Measurements from ENCODE around the gene PRR9. TPM values are rescaled to one million over a fixed set of nuclear protein-coding genes. Genes with fewer than 3 reads are reported as not detected.

PRR9 gene
- total and polyA plus RNA-seq, 2 of the 8 experiments (the other 6 are each of a cell fraction or from before 2014, with no cell fraction given): not detected

DNA sequence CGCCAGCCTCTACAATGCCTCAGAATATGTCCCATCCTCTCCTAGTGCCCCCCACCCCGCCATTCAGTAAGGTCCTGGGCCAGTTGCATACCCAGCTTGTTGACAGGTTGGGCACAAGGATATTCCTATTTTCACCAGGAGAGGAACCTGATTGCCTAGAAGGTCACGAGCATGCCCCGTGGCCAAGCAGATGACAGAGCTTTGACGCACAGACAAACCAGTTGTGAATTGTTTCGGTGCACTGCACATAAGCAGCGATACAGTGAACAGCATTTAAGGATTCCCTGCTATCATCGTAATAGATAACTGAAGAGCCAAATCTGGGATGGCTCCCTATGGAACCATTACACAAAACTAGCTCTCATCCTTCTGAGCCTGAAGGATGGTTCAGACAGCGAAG is 10.8 kb upstream of the PRR9 start:
- no peaks in the 10 kb centered on the region for H3K27me3 ChIP-seq (replicated peaks in 1 of 4; ENCODE audit: control insufficient read depth in 3 of 4, extremely low read depth in 1 of 4, insufficient read depth in 3 of 4, low read length in 3 of 4)
- no peak overlapping the region for H2AK5ac ChIP-seq (ENCODE audit: low read depth, low read length)
- no peak overlapping the region for H3K56ac ChIP-seq (replicated peaks; ENCODE audit: insufficient read length, low read depth, low read length)
- no peak overlapping the region for H3K27ac ChIP-seq (ENCODE audit: low read depth, low read length)
- H2BK5ac ChIP-seq (ENCODE audit: low read depth, low read length): no peak overlapping the region
- H3K79me2 ChIP-seq (ENCODE audit: control insufficient read depth in 1 of 2, insufficient read depth in 2 of 2, low read length in 2 of 2): no peaks in the 10 kb centered on the region
- H4K5ac ChIP-seq (ENCODE audit: insufficient read length, low read depth, low read length): no peak overlapping the region
- 88% methylated on average over 9 of the region's 9 CpGs; no CpG with 5 or more reads in 1 of the 2 experiments for WGBS, 2 experiments (ENCODE audit: extremely low coverage in 1 of 2, insufficient coverage in 1 of 2, insufficient read length in 1 of 2, insufficient replicate concordance in 2 of 2, low coverage in 1 of 2, low lambda C conversion rate in 2 of 2, missing lambda C conversion rate in 1 of 2)
- H3K9ac ChIP-seq (replicated peaks in 1 of 4; ENCODE audit: extremely low read depth in 1 of 4, low read depth in 3 of 4, low read length in 3 of 4): no peak overlapping the region
- no peaks in the 10 kb centered on the region for H4K20me1 ChIP-seq (replicated peaks in 1 of 2; ENCODE audit: control insufficient read depth in 1 of 2, insufficient read depth in 2 of 2, low read length in 2 of 2)
- ChIA-PET CTCF (ENCODE audit: partially characterized antibody) (interaction anchor here (0.8 to 1.8 kb wide), 5 partner anchors 8 to 748 kb away, joined by 3 to 5 read pairs (median 4); no protein-coding TSS in a partner anchor), POLR2A (ENCODE audit: partially characterized antibody) (no interaction called here)
- H3K4me2 ChIP-seq (ENCODE audit: insufficient read depth in 1 of 2, low read depth in 2 of 2, low read length in 2 of 2): no peak overlapping the region
- H3K4me1 ChIP-seq (replicated peaks in 1 of 4; ENCODE audit: control insufficient read depth in 3 of 4, insufficient read depth in 4 of 4, low read length in 3 of 4): peaks cover 0 to 3% (median 0%) of the 10 kb centered on the region in 4 experiments; a peak in 1 of 7 replicates
- no peaks in the 10 kb centered on the region for H3K36me3 ChIP-seq (ENCODE audit: control insufficient read depth in 2 of 4, insufficient read depth in 4 of 4, low read length in 3 of 4)
- H3K4ac ChIP-seq (replicated peaks; ENCODE audit: insufficient read length, low read depth, low read length): no peak overlapping the region
- H3K9me3 ChIP-seq (ENCODE audit: insufficient read depth in 2 of 2, low read depth in 1 of 2, low read length in 1 of 2): no peaks in the 10 kb centered on the region
- H3K18ac ChIP-seq (ENCODE audit: extremely low read depth, low read length): no peak overlapping the region
- H4K8ac ChIP-seq (ENCODE audit: extremely low read depth, insufficient read depth, low read length): no peak overlapping the region
- H4K91ac ChIP-seq (replicated peaks; ENCODE audit: insufficient read length, low read length): no peak overlapping the region
- no peak overlapping the region for H3K23ac ChIP-seq (ENCODE audit: insufficient read length)
- no peak overlapping the region for H3K14ac ChIP-seq (ENCODE audit: insufficient read length)
- no peak overlapping the region for H3K4me3 ChIP-seq (ENCODE audit: extremely low read depth in 1 of 4, insufficient read depth in 2 of 4, low read depth in 3 of 4, low read length in 4 of 4)
- no peak overlapping the region for H2BK20ac ChIP-seq (ENCODE audit: low read length)
- no peak overlapping the region for H2BK12ac ChIP-seq (ENCODE audit: low read depth, low read length)
- no peak overlapping the region for H2BK15ac ChIP-seq (ENCODE audit: low read length)
- H2AFZ ChIP-seq (ENCODE audit: low read length): no peak overlapping the region
- H3K23me2 ChIP-seq (ENCODE audit: low read depth, low read length): no peaks in the 10 kb centered on the region
- no peak overlapping the region for H2BK120ac ChIP-seq (replicated peaks; ENCODE audit: low read depth, low read length)
- H3K79me1 ChIP-seq (ENCODE audit: low read depth, low read length): no peaks in the 10 kb centered on the region
- DNase-seq (ENCODE audit: low read depth in 1 of 2, low spot score in 2 of 2) (no peak), FAIRE-seq (no peak)
- TF ChIP-seq TCF12 (IDR thresholded peaks at IDR 0.05; ENCODE audit: low read depth, low read length): no peak
- TF ChIP-seq CBX5 (IDR thresholded peaks at IDR 0.05; ENCODE audit: low read depth, low read length): no peak
- TF ChIP-seq, protein P1, sequence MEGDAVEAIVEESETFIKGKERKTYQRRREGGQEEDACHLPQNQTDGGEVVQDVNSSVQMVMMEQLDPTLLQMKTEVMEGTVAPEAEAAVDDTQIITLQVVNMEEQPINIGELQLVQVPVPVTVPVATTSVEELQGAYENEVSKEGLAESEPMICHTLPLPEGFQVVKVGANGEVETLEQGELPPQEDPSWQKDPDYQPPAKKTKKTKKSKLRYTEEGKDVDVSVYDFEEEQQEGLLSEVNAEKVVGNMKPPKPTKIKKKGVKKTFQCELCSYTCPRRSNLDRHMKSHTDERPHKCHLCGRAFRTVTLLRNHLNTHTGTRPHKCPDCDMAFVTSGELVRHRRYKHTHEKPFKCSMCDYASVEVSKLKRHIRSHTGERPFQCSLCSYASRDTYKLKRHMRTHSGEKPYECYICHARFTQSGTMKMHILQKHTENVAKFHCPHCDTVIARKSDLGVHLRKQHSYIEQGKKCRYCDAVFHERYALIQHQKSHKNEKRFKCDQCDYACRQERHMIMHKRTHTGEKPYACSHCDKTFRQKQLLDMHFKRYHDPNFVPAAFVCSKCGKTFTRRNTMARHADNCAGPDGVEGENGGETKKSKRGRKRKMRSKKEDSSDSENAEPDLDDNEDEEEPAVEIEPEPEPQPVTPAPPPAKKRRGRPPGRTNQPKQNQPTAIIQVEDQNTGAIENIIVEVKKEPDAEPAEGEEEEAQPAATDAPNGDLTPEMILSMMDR (IDR thresholded peaks at IDR 0.05; ENCODE audit: control extremely low read depth in 1 of 3, insufficient read depth in 1 of 3, low read depth in 1 of 3, low read length in 3 of 3): no peak
- TF ChIP-seq POLR2A (IDR thresholded peaks at IDR 0.05; ENCODE audit: control extremely low read depth in 1 of 2, low read depth in 2 of 2, low read length in 2 of 2): no peak
- TF ChIP-seq TAF7 (optimal IDR thresholded peaks at IDR 0.05; ENCODE audit: borderline replicate concordance, low read depth, low read length): no peak
- TF ChIP-seq SIRT6 (IDR thresholded peaks at IDR 0.05; ENCODE audit: low read length): no peak
- no peak for TF ChIP-seq ZNF274 (IDR thresholded peaks at IDR 0.05; ENCODE audit: borderline replicate concordance, extremely low read depth, low read length)
- TF ChIP-seq TBP (IDR thresholded peaks at IDR 0.05; ENCODE audit: low read depth, low read length): no peak
- TF ChIP-seq SP4 (IDR thresholded peaks at IDR 0.05; ENCODE audit: low read length): no peak
- TF ChIP-seq EZH2 (IDR thresholded peaks at IDR 0.05; ENCODE audit: low read depth, low read length, severe bottlenecking): no peak
- TF ChIP-seq NRF1 (IDR thresholded peaks at IDR 0.05; ENCODE audit: low read depth, low read length): no peak
- no peak for TF ChIP-seq ASH2L (IDR thresholded peaks at IDR 0.05; ENCODE audit: low read length)
- no peak for TF ChIP-seq RNF2 (IDR thresholded peaks at IDR 0.05; ENCODE audit: borderline replicate concordance, low read depth, low read length, missing control alignments, poor library complexity, severe bottlenecking)

Measured in H1 (cell line).